Measurements from ENCODE around the gene SOX6.

GRCh38 chr11:15958910-15959309 lies 397.4 kb downstream of the SOX6 start:
- no peak for TF ChIP-seq POLR2AphosphoS5 (IDR thresholded peaks at IDR 0.05; ENCODE audit: low read depth, low read length)
- TF ChIP-seq TAF1 (IDR thresholded peaks at IDR 0.05; ENCODE audit: borderline replicate concordance, low read depth, low read length) = no peak
- TF ChIP-seq, protein P1, sequence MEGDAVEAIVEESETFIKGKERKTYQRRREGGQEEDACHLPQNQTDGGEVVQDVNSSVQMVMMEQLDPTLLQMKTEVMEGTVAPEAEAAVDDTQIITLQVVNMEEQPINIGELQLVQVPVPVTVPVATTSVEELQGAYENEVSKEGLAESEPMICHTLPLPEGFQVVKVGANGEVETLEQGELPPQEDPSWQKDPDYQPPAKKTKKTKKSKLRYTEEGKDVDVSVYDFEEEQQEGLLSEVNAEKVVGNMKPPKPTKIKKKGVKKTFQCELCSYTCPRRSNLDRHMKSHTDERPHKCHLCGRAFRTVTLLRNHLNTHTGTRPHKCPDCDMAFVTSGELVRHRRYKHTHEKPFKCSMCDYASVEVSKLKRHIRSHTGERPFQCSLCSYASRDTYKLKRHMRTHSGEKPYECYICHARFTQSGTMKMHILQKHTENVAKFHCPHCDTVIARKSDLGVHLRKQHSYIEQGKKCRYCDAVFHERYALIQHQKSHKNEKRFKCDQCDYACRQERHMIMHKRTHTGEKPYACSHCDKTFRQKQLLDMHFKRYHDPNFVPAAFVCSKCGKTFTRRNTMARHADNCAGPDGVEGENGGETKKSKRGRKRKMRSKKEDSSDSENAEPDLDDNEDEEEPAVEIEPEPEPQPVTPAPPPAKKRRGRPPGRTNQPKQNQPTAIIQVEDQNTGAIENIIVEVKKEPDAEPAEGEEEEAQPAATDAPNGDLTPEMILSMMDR (IDR thresholded peaks at IDR 0.05) = no peak
- no peak for TF ChIP-seq EP300 (IDR thresholded peaks at IDR 0.05; ENCODE audit: borderline replicate concordance in 1 of 2, low read depth in 1 of 2, low read length in 1 of 2)
- TF ChIP-seq NFIC (IDR thresholded peaks at IDR 0.05; ENCODE audit: borderline replicate concordance) = no peak
- no peak for TF ChIP-seq JUND (IDR thresholded peaks at IDR 0.05)
- no peak for TF ChIP-seq ZBTB33 (IDR thresholded peaks at IDR 0.05; ENCODE audit: borderline replicate concordance, low read depth)
- no peak for TF ChIP-seq TCF12 (IDR thresholded peaks at IDR 0.05)
- no peak for TF ChIP-seq USF2 (IDR thresholded peaks at IDR 0.05; ENCODE audit: borderline replicate concordance, low read depth, low read length)
- TF ChIP-seq YY1 (IDR thresholded peaks at IDR 0.05; ENCODE audit: low read depth) = no peak
- TF ChIP-seq REST (IDR thresholded peaks at IDR 0.05; ENCODE audit: low read depth, low read length) = no peak
- TF ChIP-seq GABPA (IDR thresholded peaks at IDR 0.05; ENCODE audit: low read depth) = no peak
- no peak for TF ChIP-seq RXRA (IDR thresholded peaks at IDR 0.05; ENCODE audit: borderline replicate concordance, low read depth)

All from SK-N-SH (cell line).